Amniotic epithelial cell (primary cell): ENCODE results near the gene OR2AP1.
"Not testable (repeated sequence)": the region's sequence is repeated elsewhere in the genome, so short reads cannot be mapped to it uniquely, and the experiment has no call there.

Experiments used
- DNase-seq: peaks from one replicate; pipeline ENCODE4 v3.0.0-alpha.2; 2010; ENCODE audit warnings: low read depth

The OR2AP1 gene

GRCh38 chr12:55572168-55572567 is at the start of gene OR2AP1:
OR2AP1 (plus strand) TSS chr12:55572468; CDS start chr12:55574415, 1,947 bp downstream.
- no peak for DNase-seq

- not testable (repeated sequence) for DNase-seq
These were observed 24.0 kb upstream of the OR2AP1 start for GRCh38 chr12:55548235-55548634.

- no peak for DNase-seq
These were observed 23.5 kb upstream of the OR2AP1 start for GRCh38 chr12:55548756-55549155.

GRCh38 chr12:55549302-55549701 is 23.0 kb upstream of the OR2AP1 start, which contains the start of gene OR6C4:
OR6C4 (plus strand) TSS chr12:55549602; CDS start chr12:55551227, 1,625 bp downstream.
- DNase-seq = no peak

- DNase-seq = no peak
These were observed 18.0 kb upstream of the OR2AP1 start for GRCh38 chr12:55554296-55554695.

GRCh38 chr12:55570060-55570459 is 2.2 kb upstream of the OR2AP1 start:
- not testable (repeated sequence) for DNase-seq

- not testable (repeated sequence) for DNase-seq
These were observed 1.6 kb upstream of the OR2AP1 start for GRCh38 chr12:55570689-55571088.

GRCh38 chr12:55582066-55582465 is 9.8 kb downstream of the OR2AP1 start:
- no peak for DNase-seq

GRCh38 chr12:55585817-55586216 is 13.5 kb downstream of the OR2AP1 start:
- DNase-seq = no peak

GRCh38 chr12:55590152-55590551 is 17.9 kb downstream of the OR2AP1 start:
- not testable (repeated sequence) for DNase-seq

GRCh38 chr12:55607821-55608594 is 35.7 kb downstream of the OR2AP1 start:
- no peak for DNase-seq

GRCh38 chr12:55610598-55610997 is 38.3 kb downstream of the OR2AP1 start:
- no peak for DNase-seq

- DNase-seq = no peak
These were observed 40.4 kb downstream of the OR2AP1 start for GRCh38 chr12:55612646-55613045.

GRCh38 chr12:55614764-55615163 is 42.5 kb downstream of the OR2AP1 start:
- DNase-seq = no peak

GRCh38 chr12:55619354-55620138 is 47.3 kb downstream of the OR2AP1 start:
- peak; percentile 89 for DNase-seq

- peak; percentile 40 for DNase-seq
These were observed 51.8 kb downstream of the OR2AP1 start for GRCh38 chr12:55624056-55624455.
